SKM-1 (cell line): ENCODE data around the gene CASK.

Source experiments
- DNase-seq: peaks from one replicate; lab custom pipeline; 2025; ENCODE audit not compliant: unreplicated experiment; lab: John Stamatoyannopoulos, UW

CASK gene

GRCh38 chrX:41923211-41923977 lies at the start of gene CASK:
CASK (minus strand) TSS chrX:41923554; CDS start chrX:41922988, 566 bp downstream.
- DNase-seq, result peak; percentile 59

- DNase-seq, result no peak
These were observed 48.0 kb upstream of the CASK start for GRCh38 chrX:41971346-41971745.

GRCh38 chrX:41970419-41970818 lies 47.1 kb upstream of the CASK start:
- no peak for DNase-seq

- no peak for DNase-seq
These were observed 40.0 kb upstream of the CASK start for GRCh38 chrX:41963348-41963747.

GRCh38 chrX:41960142-41960541 lies 36.8 kb upstream of the CASK start:
- no peak for DNase-seq

- no peak for DNase-seq
These were observed 35.5 kb upstream of the CASK start for GRCh38 chrX:41958861-41959260.

- no peak for DNase-seq
These were observed 32.7 kb upstream of the CASK start for GRCh38 chrX:41956027-41956426.

- no peak for DNase-seq
These were observed 28.7 kb upstream of the CASK start for GRCh38 chrX:41952102-41952501.

- DNase-seq, result no peak
These were observed 23.7 kb upstream of the CASK start for GRCh38 chrX:41946989-41947612.

- DNase-seq, result no peak
These were observed 22.9 kb upstream of the CASK start for GRCh38 chrX:41946235-41946634.

GRCh38 chrX:41935832-41936231 lies 12.5 kb upstream of the CASK start:
- DNase-seq, result no peak

GRCh38 chrX:41933546-41933945 lies 10.2 kb upstream of the CASK start:
- DNase-seq, result no peak

- no peak for DNase-seq
These were observed 9.5 kb upstream of the CASK start for GRCh38 chrX:41932885-41933284.

GRCh38 chrX:41931591-41931990 lies 8.2 kb upstream of the CASK start:
- DNase-seq, result no peak

GRCh38 chrX:41923978-41924683 lies 777 bp upstream of the CASK start:
- DNase-seq, result no peak

- no peak for DNase-seq
These were observed 763 bp downstream of the CASK start for GRCh38 chrX:41922431-41923151.

- peak; percentile 49 for DNase-seq
These were observed 1.6 kb downstream of the CASK start for GRCh38 chrX:41921492-41922430.

GRCh38 chrX:41919870-41920269 lies 3.5 kb downstream of the CASK start:
- DNase-seq, result no peak

- DNase-seq, result no peak
These were observed 5.8 kb downstream of the CASK start for GRCh38 chrX:41917517-41917916.

- no peak for DNase-seq
These were observed 9.9 kb downstream of the CASK start for GRCh38 chrX:41913476-41913875.
